ENCODE measurements around the gene RAE1. TPM values are rescaled to one million over a fixed set of nuclear protein-coding genes. Genes with fewer than 3 reads are reported as not detected.

The RAE1 gene
- total RNA-seq, 1 experiment from 2014 or later = 31.3 TPM

DNA sequence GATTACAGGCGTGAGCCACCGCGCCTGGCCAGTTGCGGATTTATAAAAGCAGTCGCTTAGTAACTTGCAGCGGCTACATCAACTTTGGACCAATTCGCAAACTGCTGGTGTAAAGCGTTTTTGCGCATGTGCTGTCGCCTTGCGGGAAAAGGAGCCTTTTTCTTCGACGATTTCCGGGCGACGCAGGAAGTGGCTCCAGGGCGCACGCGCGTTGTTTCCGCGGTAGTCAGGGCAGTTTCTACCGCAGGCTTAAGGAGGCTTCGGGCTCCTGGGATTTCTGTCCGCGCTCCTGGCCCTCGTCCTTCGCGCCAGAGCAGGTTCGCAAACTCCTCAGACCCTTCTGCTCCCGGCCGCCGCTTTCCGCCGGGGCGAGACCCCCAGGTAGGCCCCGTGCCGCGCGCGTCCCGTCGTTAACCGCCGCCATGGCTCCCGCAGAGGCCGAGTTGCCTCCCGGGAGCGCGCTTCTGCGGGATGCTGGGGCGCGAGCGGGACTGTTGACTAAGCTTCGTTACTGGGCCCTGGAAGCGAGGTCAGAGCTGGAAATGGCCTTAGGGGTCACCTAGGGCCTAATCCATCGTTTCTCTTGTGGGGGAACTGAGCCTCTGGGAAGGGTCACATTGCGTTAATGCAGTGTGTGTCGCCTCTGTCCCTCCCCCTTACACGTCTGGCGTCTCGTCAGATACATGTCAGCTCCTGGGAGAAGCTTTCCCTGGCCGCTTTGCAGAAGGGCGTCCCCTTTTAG lies at the start of gene RAE1 (continued):
- TF ChIP-seq, protein P1, sequence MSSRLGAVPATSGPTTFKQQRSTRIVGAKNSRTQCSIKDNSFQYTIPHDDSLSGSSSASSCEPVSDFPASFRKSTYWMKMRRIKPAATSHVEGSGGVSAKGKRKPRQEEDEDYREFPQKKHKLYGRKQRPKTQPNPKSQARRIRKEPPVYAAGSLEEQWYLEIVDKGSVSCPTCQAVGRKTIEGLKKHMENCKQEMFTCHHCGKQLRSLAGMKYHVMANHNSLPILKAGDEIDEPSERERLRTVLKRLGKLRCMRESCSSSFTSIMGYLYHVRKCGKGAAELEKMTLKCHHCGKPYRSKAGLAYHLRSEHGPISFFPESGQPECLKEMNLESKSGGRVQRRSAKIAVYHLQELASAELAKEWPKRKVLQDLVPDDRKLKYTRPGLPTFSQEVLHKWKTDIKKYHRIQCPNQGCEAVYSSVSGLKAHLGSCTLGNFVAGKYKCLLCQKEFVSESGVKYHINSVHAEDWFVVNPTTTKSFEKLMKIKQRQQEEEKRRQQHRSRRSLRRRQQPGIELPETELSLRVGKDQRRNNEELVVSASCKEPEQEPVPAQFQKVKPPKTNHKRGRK (CRISPR knock-in tag; IDR thresholded peaks at IDR 0.05; ENCODE audit: borderline replicate concordance) = no peak
- TF ChIP-seq GABPB1 (CRISPR knock-in tag; IDR thresholded peaks at IDR 0.05) (peak; percentile 53; the same call in 1 of the 2 replicates), GTF2I (CRISPR knock-in tag; conservative IDR thresholded peaks at IDR 0.05) (no peak), ETV6 (CRISPR knock-in tag; IDR thresholded peaks at IDR 0.05) (peak; percentile 54; the same call in 1 of the 2 replicates), ESRRA (CRISPR knock-in tag; IDR thresholded peaks at IDR 0.05; ENCODE audit: borderline replicate concordance) (no peak), EMX1 (CRISPR knock-in tag; IDR thresholded peaks at IDR 0.05) (no peak), SMAD4 (CRISPR knock-in tag; IDR thresholded peaks at IDR 0.05) (0 out of 2 replicates have a peak, but pooled peaks have one; percentile 20), ZNF232 (CRISPR knock-in tag; IDR thresholded peaks at IDR 0.05) (no peak), SOX15 (CRISPR knock-in tag; IDR thresholded peaks at IDR 0.05) (no peak), TEAD4 (CRISPR knock-in tag; IDR thresholded peaks at IDR 0.05) (peak; percentile 20; the same call in 1 of the 2 replicates), ZNF671 (CRISPR knock-in tag; IDR thresholded peaks at IDR 0.05) (no peak), MYBL2 (CRISPR knock-in tag; IDR thresholded peaks at IDR 0.05) (peak; percentile 82)
- TF ChIP-seq, protein P2, sequence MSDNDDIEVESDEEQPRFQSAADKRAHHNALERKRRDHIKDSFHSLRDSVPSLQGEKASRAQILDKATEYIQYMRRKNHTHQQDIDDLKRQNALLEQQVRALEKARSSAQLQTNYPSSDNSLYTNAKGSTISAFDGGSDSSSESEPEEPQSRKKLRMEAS (CRISPR knock-in tag; IDR thresholded peaks at IDR 0.05) = peak; percentile 84
- TF ChIP-seq, protein P3, sequence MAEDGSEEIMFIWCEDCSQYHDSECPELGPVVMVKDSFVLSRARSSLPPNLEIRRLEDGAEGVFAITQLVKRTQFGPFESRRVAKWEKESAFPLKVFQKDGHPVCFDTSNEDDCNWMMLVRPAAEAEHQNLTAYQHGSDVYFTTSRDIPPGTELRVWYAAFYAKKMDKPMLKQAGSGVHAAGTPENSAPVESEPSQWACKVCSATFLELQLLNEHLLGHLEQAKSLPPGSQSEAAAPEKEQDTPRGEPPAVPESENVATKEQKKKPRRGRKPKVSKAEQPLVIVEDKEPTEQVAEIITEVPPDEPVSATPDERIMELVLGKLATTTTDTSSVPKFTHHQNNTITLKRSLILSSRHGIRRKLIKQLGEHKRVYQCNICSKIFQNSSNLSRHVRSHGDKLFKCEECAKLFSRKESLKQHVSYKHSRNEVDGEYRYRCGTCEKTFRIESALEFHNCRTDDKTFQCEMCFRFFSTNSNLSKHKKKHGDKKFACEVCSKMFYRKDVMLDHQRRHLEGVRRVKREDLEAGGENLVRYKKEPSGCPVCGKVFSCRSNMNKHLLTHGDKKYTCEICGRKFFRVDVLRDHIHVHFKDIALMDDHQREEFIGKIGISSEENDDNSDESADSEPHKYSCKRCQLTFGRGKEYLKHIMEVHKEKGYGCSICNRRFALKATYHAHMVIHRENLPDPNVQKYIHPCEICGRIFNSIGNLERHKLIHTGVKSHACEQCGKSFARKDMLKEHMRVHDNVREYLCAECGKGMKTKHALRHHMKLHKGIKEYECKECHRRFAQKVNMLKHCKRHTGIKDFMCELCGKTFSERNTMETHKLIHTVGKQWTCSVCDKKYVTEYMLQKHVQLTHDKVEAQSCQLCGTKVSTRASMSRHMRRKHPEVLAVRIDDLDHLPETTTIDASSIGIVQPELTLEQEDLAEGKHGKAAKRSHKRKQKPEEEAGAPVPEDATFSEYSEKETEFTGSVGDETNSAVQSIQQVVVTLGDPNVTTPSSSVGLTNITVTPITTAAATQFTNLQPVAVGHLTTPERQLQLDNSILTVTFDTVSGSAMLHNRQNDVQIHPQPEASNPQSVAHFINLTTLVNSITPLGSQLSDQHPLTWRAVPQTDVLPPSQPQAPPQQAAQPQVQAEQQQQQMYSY (CRISPR knock-in tag; IDR thresholded peaks at IDR 0.05) = no peak
- TF ChIP-seq, protein P4, sequence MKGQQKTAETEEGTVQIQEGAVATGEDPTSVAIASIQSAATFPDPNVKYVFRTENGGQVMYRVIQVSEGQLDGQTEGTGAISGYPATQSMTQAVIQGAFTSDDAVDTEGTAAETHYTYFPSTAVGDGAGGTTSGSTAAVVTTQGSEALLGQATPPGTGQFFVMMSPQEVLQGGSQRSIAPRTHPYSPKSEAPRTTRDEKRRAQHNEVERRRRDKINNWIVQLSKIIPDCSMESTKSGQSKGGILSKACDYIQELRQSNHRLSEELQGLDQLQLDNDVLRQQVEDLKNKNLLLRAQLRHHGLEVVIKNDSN (CRISPR knock-in tag; IDR thresholded peaks at IDR 0.05) = peak; percentile 44; the same call in 1 of the 2 replicates
- TF ChIP-seq, protein P5, sequence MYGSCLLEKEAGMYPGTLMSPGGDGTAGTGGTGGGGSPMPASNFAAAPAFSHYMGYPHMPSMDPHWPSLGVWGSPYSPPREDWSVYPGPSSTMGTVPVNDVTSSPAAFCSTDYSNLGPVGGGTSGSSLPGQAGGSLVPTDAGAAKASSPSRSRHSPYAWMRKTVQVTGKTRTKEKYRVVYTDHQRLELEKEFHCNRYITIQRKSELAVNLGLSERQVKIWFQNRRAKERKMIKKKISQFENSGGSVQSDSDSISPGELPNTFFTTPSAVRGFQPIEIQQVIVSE (CRISPR knock-in tag; IDR thresholded peaks at IDR 0.05; ENCODE audit: borderline replicate concordance) = no peak
- TF ChIP-seq, protein P6, sequence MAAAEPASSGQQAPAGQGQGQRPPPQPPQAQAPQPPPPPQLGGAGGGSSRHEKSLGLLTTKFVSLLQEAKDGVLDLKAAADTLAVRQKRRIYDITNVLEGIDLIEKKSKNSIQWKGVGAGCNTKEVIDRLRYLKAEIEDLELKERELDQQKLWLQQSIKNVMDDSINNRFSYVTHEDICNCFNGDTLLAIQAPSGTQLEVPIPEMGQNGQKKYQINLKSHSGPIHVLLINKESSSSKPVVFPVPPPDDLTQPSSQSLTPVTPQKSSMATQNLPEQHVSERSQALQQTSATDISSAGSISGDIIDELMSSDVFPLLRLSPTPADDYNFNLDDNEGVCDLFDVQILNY (CRISPR knock-in tag; IDR thresholded peaks at IDR 0.05) = no peak
- TF ChIP-seq, protein P7, sequence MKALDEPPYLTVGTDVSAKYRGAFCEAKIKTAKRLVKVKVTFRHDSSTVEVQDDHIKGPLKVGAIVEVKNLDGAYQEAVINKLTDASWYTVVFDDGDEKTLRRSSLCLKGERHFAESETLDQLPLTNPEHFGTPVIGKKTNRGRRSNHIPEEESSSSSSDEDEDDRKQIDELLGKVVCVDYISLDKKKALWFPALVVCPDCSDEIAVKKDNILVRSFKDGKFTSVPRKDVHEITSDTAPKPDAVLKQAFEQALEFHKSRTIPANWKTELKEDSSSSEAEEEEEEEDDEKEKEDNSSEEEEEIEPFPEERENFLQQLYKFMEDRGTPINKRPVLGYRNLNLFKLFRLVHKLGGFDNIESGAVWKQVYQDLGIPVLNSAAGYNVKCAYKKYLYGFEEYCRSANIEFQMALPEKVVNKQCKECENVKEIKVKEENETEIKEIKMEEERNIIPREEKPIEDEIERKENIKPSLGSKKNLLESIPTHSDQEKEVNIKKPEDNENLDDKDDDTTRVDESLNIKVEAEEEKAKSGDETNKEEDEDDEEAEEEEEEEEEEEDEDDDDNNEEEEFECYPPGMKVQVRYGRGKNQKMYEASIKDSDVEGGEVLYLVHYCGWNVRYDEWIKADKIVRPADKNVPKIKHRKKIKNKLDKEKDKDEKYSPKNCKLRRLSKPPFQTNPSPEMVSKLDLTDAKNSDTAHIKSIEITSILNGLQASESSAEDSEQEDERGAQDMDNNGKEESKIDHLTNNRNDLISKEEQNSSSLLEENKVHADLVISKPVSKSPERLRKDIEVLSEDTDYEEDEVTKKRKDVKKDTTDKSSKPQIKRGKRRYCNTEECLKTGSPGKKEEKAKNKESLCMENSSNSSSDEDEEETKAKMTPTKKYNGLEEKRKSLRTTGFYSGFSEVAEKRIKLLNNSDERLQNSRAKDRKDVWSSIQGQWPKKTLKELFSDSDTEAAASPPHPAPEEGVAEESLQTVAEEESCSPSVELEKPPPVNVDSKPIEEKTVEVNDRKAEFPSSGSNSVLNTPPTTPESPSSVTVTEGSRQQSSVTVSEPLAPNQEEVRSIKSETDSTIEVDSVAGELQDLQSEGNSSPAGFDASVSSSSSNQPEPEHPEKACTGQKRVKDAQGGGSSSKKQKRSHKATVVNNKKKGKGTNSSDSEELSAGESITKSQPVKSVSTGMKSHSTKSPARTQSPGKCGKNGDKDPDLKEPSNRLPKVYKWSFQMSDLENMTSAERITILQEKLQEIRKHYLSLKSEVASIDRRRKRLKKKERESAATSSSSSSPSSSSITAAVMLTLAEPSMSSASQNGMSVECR (CRISPR knock-in tag; IDR thresholded peaks at IDR 0.05; ENCODE audit: borderline replicate concordance) = peak; percentile 82
- TF ChIP-seq, protein P8, sequence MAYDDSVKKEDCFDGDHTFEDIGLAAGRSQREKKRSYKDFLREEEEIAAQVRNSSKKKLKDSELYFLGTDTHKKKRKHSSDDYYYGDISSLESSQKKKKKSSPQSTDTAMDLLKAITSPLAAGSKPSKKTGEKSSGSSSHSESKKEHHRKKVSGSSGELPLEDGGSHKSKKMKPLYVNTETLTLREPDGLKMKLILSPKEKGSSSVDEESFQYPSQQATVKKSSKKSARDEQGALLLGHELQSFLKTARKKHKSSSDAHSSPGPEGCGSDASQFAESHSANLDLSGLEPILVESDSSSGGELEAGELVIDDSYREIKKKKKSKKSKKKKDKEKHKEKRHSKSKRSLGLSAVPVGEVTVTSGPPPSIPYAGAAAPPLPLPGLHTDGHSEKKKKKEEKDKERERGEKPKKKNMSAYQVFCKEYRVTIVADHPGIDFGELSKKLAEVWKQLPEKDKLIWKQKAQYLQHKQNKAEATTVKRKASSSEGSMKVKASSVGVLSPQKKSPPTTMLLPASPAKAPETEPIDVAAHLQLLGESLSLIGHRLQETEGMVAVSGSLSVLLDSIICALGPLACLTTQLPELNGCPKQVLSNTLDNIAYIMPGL (CRISPR knock-in tag; IDR thresholded peaks at IDR 0.05) = no peak
- TF ChIP-seq, protein P9, sequence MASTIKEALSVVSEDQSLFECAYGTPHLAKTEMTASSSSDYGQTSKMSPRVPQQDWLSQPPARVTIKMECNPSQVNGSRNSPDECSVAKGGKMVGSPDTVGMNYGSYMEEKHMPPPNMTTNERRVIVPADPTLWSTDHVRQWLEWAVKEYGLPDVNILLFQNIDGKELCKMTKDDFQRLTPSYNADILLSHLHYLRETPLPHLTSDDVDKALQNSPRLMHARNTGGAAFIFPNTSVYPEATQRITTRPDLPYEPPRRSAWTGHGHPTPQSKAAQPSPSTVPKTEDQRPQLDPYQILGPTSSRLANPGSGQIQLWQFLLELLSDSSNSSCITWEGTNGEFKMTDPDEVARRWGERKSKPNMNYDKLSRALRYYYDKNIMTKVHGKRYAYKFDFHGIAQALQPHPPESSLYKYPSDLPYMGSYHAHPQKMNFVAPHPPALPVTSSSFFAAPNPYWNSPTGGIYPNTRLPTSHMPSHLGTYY (CRISPR knock-in tag; IDR thresholded peaks at IDR 0.05) = no peak

Data from WTC11 (cell line).